Activated CD4-positive, CD25-positive, alpha-beta regulatory T cell treated with anti-CD3 and anti-CD28 coated beads, Interleukin-2, amount 50 U/mL, for 24 hours (primary cell): ENCODE measurements around the gene DRD5.

ENCODE experiments used
- ATAC-seq, 2 donors: fragments of 150-1000 bp; cut with Tn5 transposase; one replicate each; pipeline ENCODE4 v1.10.0; 2021; ENCODE audit warnings: mild to moderate bottlenecking in 1 of 2, moderate library complexity in 1 of 2

DRD5 gene

DNA sequence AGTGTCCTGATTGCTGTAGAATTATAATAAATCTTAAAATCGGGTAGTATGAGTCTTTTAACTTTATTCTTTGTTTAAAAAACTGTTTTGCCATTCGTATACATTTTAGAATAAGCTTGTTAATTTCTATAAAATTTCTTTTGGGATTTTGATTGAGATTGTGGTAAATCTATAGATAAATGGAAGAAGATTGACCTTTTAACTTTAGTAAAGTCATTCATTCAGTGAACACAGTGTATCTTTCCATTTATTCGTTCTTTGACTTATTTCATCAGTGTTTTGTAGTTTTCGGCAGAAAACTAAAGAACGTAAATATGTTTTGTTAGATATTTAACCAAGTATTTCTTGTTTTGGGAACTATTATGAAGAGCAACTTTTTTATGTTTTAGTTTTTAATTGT is 38.9 kb downstream of the DRD5 start:
- no peak for ATAC-seq

DNA sequence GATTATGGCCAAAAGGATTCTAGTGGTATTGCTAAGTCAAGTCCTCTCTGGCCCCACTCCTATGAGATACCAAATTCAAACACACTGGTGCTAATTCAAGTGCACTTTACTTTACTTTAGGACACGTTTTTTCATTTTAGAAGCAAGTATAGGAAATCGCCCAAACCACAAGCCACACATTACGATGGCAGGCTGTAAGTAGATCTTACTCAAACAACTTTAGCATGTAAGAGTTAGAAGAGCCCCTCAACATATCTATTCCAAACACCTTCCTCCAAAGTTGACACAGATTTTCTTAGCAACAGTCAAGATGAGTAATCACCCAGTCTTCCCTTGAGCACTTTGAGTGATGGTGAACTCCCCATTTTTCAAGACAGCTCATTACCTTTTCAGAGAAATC is 43.6 kb downstream of the DRD5 start:
- peak; percentile 36 to 48 for ATAC-seq

DNA sequence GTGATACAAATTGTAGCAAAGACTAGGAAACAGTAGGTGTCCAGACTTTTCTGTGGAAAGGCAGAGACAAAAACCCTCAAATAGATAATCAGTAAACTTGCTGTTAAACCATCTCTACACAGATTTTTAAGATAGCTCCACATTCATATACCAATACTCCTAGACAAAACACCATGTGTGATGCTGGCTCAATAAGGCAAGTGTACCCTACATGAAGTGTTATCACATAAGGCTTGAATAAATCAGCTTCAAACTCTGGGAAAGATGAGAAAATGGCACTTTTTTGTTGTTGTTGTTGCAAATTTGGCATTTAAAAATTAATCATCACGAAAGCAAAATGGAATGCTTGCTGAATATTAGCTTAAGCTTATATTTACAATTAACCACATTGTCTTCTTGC is 45.1 kb downstream of the DRD5 start:
- no peak for ATAC-seq

DNA sequence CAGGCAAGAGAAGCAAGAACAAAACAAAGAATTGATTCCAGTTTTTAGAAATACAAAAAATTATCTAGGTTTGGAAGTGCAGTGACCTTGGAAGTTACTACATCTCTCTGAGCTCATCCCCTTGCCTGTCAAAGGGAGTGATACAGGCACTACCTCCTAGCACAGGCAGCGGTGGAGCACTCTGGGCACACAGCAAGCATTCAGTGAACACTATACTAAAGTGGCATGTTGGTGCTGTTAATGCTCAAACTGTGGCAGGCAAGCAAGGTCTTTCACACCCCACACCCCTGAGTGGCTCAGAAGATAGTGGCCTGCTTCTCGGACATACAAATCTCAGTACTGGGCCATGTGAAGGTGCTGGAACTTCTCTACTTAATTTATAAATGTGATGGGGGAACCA is 51.2 kb downstream of the DRD5 start:
- no peak for ATAC-seq

DNA sequence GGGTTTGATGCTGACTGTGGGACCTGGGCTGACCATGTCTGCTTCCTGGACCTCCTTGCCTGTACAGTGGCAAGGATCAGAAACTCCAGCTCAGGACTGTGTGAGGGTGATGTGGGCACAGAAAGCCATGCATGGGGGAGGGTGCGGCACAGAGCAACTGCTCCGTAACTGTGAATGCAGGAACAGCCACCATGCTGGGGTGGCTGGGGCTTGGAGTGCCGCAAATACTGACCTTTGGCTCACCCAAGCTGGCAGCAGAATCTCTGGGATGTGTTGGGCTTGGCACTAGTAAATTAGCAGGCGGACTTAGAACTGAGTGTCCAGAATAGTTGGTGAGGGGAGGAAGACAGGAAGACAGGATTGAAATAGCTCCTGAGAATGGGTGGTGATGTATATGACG is 52.0 kb downstream of the DRD5 start:
- no peak for ATAC-seq
